Vagina (tissue), 2 donors: ENCODE measurements around the gene GMEB2. TPM values are rescaled to one million over a fixed set of nuclear protein-coding genes. Genes with fewer than 3 reads are reported as not detected.
"Not testable (repeated sequence)": the region's sequence is repeated elsewhere in the genome, so short reads cannot be mapped to it uniquely, and the experiment has no call there.

Source experiments
- DNase-seq, 2 donors: peaks; one replicate each; pipeline ENCODE4 v3.0.0-alpha.2; 2017; ENCODE audit errors: extremely low spot score in 2 of 2
- H3K27ac ChIP-seq: fragments of 200-600 bp; sonication (generic); one replicate; pipeline ENCODE4 v1.5.1; 2019
- H3K27me3 ChIP-seq: fragments of 200-600 bp; sonication (generic); one replicate; pipeline ENCODE4 v1.5.1; 2019
- H3K36me3 ChIP-seq, 2 donors: fragments of 200-600 bp; sonication (generic); one replicate each; pipeline ENCODE4 v1.5.1; 2017 to 2019
- H3K4me1 ChIP-seq: fragments of 200-600 bp; sonication (generic); one replicate; pipeline ENCODE4 v1.5.1; 2019
- H3K4me3 ChIP-seq, 2 donors: fragments of 200-600 bp; sonication (generic); 1 replicate in 1 of 2; 2 replicates in 1 of 2; pipeline ENCODE4 v1.5.1; 2016 to 2019
- H3K9me3 ChIP-seq: fragments of 200-600 bp; sonication (generic); one replicate; pipeline ENCODE4 v1.5.1; 2019
- POLR2A ChIP-seq, 2 donors: fragments of 450-650 bp; IDR thresholded peaks; one replicate each; pipeline ENCODE4 v1.6.1; 2017; ENCODE audit warnings: antibody characterized with exemption in 2 of 2, mild to moderate bottlenecking in 2 of 2, moderate library complexity in 2 of 2
- POLR2AphosphoS5 ChIP-seq, 2 donors: sonication (generic); formaldehyde crosslinking; IDR thresholded peaks; one replicate each; pipeline ENCODE4 v1.9.0; 2017; ENCODE audit warnings: antibody characterized with exemption in 2 of 2, mild to moderate bottlenecking in 2 of 2, low read depth in 1 of 2; ENCODE audit not compliant: insufficient read depth in 1 of 2
- intact Hi-C: fragments of 100-400 bp; cut with DNase I; formaldehyde crosslinking; loops from one replicate; pipeline ENCODE4 v1.15.1; 2023
- total RNA-seq: library from RNA; depleted of rRNA; stranded (reverse); fragments of >200 nt; gene quantifications from one replicate; pipeline ENCODE4 v1.2.3, GENCODE V29; 2016
- TF ChIP-seq, protein P1 (sequence below), 3 experiments: fragments of 450-650 bp in 2 of 3; fragments of 200-600 bp in 1 of 3; sonication (generic) in 1 of 3; IDR thresholded peaks; one replicate each; pipeline ENCODE4 v1.5.1; 2017 to 2019; ENCODE audit warnings: antibody characterized with exemption in 3 of 3, mild to moderate bottlenecking in 2 of 3, moderate library complexity in 2 of 3

The GMEB2 gene
- total RNA-seq, 1 donor from 2014 or later: 11.3 TPM

- intact Hi-C loops: no loop called here
- TF ChIP-seq, protein P1, sequence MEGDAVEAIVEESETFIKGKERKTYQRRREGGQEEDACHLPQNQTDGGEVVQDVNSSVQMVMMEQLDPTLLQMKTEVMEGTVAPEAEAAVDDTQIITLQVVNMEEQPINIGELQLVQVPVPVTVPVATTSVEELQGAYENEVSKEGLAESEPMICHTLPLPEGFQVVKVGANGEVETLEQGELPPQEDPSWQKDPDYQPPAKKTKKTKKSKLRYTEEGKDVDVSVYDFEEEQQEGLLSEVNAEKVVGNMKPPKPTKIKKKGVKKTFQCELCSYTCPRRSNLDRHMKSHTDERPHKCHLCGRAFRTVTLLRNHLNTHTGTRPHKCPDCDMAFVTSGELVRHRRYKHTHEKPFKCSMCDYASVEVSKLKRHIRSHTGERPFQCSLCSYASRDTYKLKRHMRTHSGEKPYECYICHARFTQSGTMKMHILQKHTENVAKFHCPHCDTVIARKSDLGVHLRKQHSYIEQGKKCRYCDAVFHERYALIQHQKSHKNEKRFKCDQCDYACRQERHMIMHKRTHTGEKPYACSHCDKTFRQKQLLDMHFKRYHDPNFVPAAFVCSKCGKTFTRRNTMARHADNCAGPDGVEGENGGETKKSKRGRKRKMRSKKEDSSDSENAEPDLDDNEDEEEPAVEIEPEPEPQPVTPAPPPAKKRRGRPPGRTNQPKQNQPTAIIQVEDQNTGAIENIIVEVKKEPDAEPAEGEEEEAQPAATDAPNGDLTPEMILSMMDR (IDR thresholded peaks at IDR 0.05): no peak
- TF ChIP-seq POLR2A (IDR thresholded peaks at IDR 0.05): no peak
- TF ChIP-seq POLR2AphosphoS5 (IDR thresholded peaks at IDR 0.05; ENCODE audit: insufficient read depth in 1 of 2, low read depth in 1 of 2): no peak
- Histone ChIP-seq H3K27ac (no peak overlapping the region), H3K36me3 (no peaks in the 10 kb centered on the region), H3K9me3 (no peaks in the 10 kb centered on the region), H3K4me1 (peaks cover 19% of the 10 kb centered on the region), H3K27me3 (no peaks in the 10 kb centered on the region), H3K4me3 (no peak overlapping the region)
- DNase-seq: no peak
These were observed 54.7 kb downstream of the GMEB2 start for GRCh38 chr20:63572071-63572787.

DNA sequence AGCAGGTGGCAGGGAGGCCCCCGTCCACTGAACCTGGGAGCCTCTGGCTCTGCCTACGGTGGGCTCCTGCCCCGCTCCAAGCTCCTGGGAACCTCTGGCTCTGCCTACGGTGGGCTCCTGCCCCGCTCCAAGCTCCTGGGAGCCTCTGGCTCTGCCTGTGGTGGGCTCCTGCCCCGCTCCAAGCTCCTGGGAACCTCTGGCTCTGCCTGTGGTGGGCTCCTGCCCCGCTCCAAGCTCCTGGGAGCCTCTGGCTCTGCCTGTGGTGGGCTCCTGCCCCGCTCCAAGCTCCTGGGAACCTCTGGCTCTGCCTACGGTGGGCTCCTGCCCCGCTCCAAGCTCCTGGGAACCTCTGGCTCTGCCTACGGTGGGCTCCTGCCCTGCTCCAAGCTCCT, 55.8 kb downstream of the GMEB2 start:
- H3K27ac ChIP-seq, H3K27me3 ChIP-seq, H3K4me3 ChIP-seq, H3K9me3 ChIP-seq, intact Hi-C loops, H3K36me3 ChIP-seq, DNase-seq: not testable (repeated sequence)
- H3K4me1 ChIP-seq: peaks cover 19% of the 10 kb centered on the region

- no peaks in the 10 kb centered on the region for H3K27me3 ChIP-seq
- DNase-seq: no peak
- H3K9me3 ChIP-seq: no peaks in the 10 kb centered on the region
- H3K27ac ChIP-seq: no peak overlapping the region
- peaks cover 19% of the 10 kb centered on the region for H3K4me1 ChIP-seq
- TF ChIP-seq POLR2AphosphoS5 (IDR thresholded peaks at IDR 0.05; ENCODE audit: insufficient read depth in 1 of 2, low read depth in 1 of 2) (no peak), POLR2A (IDR thresholded peaks at IDR 0.05) (no peak)
- TF ChIP-seq, protein P1 (IDR thresholded peaks at IDR 0.05): no peak
- no peak overlapping the region for H3K4me3 ChIP-seq
- H3K36me3 ChIP-seq: no peaks in the 10 kb centered on the region
- intact Hi-C loops: no loop called here
These were observed 56.4 kb downstream of the GMEB2 start for GRCh38 chr20:63570281-63571086.

DNA sequence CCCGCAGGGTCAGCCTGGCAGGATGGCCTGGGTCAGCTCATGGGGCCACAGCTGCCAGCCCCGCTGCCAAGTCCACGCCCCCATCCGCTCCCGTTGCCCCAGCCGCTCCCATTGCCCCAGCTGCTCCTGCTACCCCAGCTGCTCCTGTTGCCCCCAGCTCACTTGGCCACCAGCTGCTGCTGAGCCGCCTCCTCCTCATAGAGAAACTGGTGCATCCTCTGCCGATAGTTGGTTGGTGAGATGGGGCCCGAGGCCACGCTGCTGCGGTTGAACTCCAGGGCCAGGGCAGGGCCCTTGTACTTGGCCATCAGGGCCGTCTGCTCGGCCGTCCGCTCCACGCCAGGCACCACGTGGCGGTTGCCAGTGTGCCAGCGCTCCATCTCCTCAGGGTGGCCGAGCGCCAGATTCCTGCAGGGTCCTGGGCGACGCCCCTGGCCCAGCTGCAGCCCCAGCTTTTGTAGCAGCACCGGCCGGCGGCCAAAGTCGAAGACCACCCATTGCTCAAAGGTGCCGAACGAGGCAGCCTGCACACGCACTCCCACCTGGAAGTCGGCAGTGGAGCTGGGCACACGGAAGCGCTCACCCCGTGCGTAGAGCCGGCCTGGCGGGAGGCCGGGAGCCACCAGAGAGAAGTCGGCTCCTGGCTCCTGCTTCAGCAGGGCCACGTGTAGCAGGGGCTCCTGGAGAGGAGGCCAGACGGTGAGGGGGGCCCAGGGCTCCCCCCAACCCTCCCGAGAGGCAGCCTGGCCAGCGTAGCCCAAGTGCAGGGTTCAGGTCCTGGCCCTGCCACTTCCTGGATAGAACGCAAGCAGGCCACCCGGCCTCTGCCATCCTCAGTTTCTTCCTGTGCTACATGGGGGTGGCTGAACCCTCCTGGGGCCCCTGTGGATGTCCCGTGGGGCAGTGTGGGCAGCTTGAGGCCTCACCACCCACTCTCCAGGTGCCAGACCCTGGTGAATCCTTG, 57.6 kb downstream of the GMEB2 start:
- TF ChIP-seq, protein P1 (IDR thresholded peaks at IDR 0.05): no peak
- no peak for TF ChIP-seq POLR2A (IDR thresholded peaks at IDR 0.05)
- TF ChIP-seq POLR2AphosphoS5 (IDR thresholded peaks at IDR 0.05; ENCODE audit: insufficient read depth in 1 of 2, low read depth in 1 of 2): no peak
- H3K27me3 ChIP-seq: no peaks in the 10 kb centered on the region
- no peak for DNase-seq
- H3K4me1 ChIP-seq: peaks cover 14% of the 10 kb centered on the region
- no peak overlapping the region for H3K27ac ChIP-seq
- intact Hi-C loops: no loop called here
- H3K4me3 ChIP-seq: no peak overlapping the region
- H3K9me3 ChIP-seq: no peaks in the 10 kb centered on the region
- H3K36me3 ChIP-seq: peaks cover 0 to 1% of the 10 kb centered on the region in 2 donors
